Prostate gland (tissue), 2 donors: ENCODE measurements around the gene LEKR1. TPM values are rescaled to one million over a fixed set of nuclear protein-coding genes. Genes with fewer than 3 reads are reported as not detected.

Experiments
- DNase-seq: peaks from one replicate; pipeline ENCODE4 v3.0.0-alpha.2; 2019; ENCODE audit warnings: low spot score
- H3K27ac ChIP-seq, 2 donors: fragments of 200-600 bp; sonication (generic); 2 replicates each; pipeline ENCODE4 v1.5.1; 2017 to 2019
- H3K27me3 ChIP-seq: fragments of 200-600 bp; sonication (generic); replicated peaks from 2 replicates; pipeline ENCODE4 v1.5.1; 2019; ENCODE audit not compliant: insufficient read depth
- H3K36me3 ChIP-seq, 2 donors: fragments of 200-600 bp; sonication (generic); 1 replicate in 1 of 2; 2 replicates in 1 of 2; pipeline versions ENCODE4 v1.5.1 to v1.8.1; 2017 to 2019
- H3K4me1 ChIP-seq: fragments of 200-600 bp; sonication (generic); replicated peaks from 2 replicates; pipeline ENCODE4 v1.5.1; 2019
- H3K4me3 ChIP-seq, 2 donors: fragments of 200-600 bp; sonication (generic); 2 replicates each; pipeline ENCODE4 v1.5.1; 2017 to 2019
- H3K9me3 ChIP-seq: fragments of 200-600 bp; sonication (generic); 2 replicates; pipeline ENCODE4 v1.5.1; 2017
- POLR2A ChIP-seq: fragments of 450-650 bp; IDR thresholded peaks from one replicate; pipeline ENCODE4 v1.6.1; 2016; ENCODE audit warnings: antibody characterized with exemption, mild to moderate bottlenecking
- POLR2AphosphoS5 ChIP-seq: sonication (generic); formaldehyde crosslinking; IDR thresholded peaks from one replicate; pipeline ENCODE4 v1.6.1; 2017; ENCODE audit warnings: antibody characterized with exemption
- WGBS: methylation state at CpG from one replicate; pipeline ENCODE4 v1.1.5; 2018; 5-methylcytosine and 5-hydroxymethylcytosine counted together
- intact Hi-C: fragments of 100-400 bp; cut with DNase I; formaldehyde crosslinking; loops from one replicate; pipeline ENCODE4 v1.14.2; 2022
- total RNA-seq, 2 donors: library from RNA; depleted of rRNA; stranded (reverse); fragments of >200 nt; gene quantifications; one replicate each; pipeline ENCODE4 v1.1.0, GENCODE V29; 2016
- TF ChIP-seq, protein P1 (sequence below), 4 experiments: fragments of 200-600 bp in 2 of 4; fragments of 450-650 bp in 2 of 4; sonication (generic) in 2 of 4; IDR thresholded peaks; 1 replicate in 3 of 4; 2 replicates in 1 of 4; pipeline ENCODE4 v1.5.1; 2016 to 2019; ENCODE audit warnings: antibody characterized with exemption in 4 of 4, mild to moderate bottlenecking in 2 of 4, moderate library complexity in 2 of 4

The LEKR1 gene
- total RNA-seq, 2 donors from 2014 or later: 2.2 to 4.4 TPM

DNA sequence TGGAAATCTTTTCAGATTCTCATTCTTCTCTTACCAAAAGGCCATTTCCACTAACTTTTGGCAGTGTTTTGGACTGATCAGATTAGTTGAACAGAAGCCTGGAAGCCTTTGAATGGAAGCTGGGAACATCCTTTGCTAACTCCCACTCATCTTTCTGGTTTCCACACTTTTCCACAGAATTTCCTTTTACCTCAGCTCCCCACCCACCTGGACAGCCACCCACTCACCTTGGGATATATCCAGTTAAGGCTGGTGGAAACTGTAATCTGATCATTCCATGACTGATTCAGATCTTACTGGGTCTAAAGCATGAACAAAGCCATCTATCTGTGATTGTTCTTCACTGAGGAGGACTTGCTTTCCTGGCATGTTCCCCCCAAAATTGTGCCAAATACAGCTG, 214.3 kb downstream of the LEKR1 start:
- TF ChIP-seq, protein P1, sequence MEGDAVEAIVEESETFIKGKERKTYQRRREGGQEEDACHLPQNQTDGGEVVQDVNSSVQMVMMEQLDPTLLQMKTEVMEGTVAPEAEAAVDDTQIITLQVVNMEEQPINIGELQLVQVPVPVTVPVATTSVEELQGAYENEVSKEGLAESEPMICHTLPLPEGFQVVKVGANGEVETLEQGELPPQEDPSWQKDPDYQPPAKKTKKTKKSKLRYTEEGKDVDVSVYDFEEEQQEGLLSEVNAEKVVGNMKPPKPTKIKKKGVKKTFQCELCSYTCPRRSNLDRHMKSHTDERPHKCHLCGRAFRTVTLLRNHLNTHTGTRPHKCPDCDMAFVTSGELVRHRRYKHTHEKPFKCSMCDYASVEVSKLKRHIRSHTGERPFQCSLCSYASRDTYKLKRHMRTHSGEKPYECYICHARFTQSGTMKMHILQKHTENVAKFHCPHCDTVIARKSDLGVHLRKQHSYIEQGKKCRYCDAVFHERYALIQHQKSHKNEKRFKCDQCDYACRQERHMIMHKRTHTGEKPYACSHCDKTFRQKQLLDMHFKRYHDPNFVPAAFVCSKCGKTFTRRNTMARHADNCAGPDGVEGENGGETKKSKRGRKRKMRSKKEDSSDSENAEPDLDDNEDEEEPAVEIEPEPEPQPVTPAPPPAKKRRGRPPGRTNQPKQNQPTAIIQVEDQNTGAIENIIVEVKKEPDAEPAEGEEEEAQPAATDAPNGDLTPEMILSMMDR (IDR thresholded peaks at IDR 0.05): no peak
- TF ChIP-seq POLR2AphosphoS5 (no peak), POLR2A (no peak)
- Histone ChIP-seq H3K36me3 (no peaks in the 10 kb centered on the region), H3K27ac (no peak overlapping the region), H3K4me1 (no peaks in the 10 kb centered on the region), H3K4me3 (no peak overlapping the region), H3K9me3 (no peaks in the 10 kb centered on the region), H3K27me3 (no peaks in the 10 kb centered on the region)
- no peak for DNase-seq
- intact Hi-C loops: no loop called here

DNA sequence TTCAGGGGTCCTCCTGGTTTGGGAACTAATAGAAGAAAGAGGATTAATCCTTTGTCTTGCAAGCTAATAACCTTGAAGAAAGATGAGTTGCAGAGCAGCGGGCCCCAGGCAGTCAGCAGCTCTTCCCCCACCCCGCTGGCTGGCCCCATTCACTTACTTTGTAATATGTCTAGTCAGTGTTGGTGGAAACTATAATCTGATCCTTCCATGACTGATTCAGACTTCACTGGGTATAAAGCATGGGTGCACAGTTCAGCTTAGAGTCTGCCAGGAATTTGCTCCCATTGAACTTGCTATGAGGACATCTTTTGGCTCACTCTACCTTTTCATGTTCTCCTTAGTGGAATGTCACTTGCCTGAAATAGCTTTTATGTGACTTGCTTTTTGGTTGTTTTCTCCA, 216.1 kb downstream of the LEKR1 start:
- TF ChIP-seq POLR2A (no peak), POLR2AphosphoS5 (no peak)
- TF ChIP-seq, protein P1 (IDR thresholded peaks at IDR 0.05): no peak
- H3K9me3 ChIP-seq: no peaks in the 10 kb centered on the region
- no peaks in the 10 kb centered on the region for H3K36me3 ChIP-seq
- 100% methylated on average over 2 of the region's 2 CpGs for WGBS
- intact Hi-C loops: no loop called here
- no peaks in the 10 kb centered on the region for H3K27me3 ChIP-seq
- DNase-seq: no peak
- H3K27ac ChIP-seq: no peak overlapping the region
- no peak overlapping the region for H3K4me3 ChIP-seq
- H3K4me1 ChIP-seq: no peaks in the 10 kb centered on the region

DNA sequence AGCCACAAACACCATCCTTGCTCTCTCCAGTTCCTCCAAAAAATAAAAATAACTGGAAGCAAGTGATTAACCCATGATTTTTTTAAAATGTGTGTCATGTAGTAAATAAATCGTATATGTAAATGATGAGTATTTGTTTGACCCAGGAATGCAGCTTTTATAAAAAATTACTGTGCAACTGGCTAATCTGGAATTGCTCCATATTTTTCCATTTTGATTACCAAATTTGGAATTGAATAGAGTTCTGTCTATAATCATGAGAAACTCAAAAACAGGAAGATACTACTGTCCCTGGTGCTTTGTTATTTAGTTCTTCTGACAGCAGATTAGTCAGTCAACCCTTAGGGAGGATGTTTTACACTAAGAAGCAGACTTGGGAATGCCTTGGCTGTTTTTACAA, 217.6 kb downstream of the LEKR1 start:
- DNase-seq: no peak
- no peak for TF ChIP-seq POLR2A
- TF ChIP-seq, protein P1 (IDR thresholded peaks at IDR 0.05): no peak
- TF ChIP-seq POLR2AphosphoS5: no peak
- intact Hi-C loops: no loop called here
- Histone ChIP-seq H3K27me3 (no peaks in the 10 kb centered on the region), H3K27ac (no peak overlapping the region), H3K9me3 (no peaks in the 10 kb centered on the region), H3K36me3 (no peaks in the 10 kb centered on the region), H3K4me1 (no peaks in the 10 kb centered on the region), H3K4me3 (no peak overlapping the region)
- WGBS: 73% methylated on average over 1 of the region's 1 CpG

DNA sequence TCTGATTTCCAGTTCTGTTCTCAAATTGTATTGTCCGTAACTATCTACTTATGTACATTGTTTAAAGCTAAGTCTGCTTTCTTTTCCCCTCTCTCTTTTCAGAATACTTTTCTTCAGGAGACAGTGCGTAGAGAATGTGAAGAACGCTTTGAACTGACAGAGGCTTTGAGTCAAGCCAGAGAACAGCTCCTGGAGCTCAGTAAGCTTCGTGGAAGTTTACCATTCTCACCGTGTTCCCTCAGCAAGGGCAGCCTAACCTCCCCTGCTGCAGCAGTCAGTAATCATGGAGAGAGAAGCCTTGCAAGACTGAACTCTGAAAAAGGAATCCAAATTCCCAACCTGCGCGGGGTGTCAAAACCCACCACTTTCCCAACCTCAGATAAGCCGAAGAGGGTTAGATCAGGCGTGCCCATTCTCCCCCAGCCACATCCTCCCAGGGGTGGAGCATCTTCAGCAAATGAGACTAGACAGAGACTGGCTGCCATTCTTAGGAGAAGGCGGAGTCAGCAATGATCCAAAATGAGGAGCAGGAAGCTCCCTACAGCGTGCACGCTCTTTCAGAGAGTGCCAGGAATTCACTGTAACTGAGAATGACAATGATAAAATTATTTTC, 219.2 kb downstream of the LEKR1 start:
- Histone ChIP-seq H3K4me3 (no peak overlapping the region), H3K4me1 (no peaks in the 10 kb centered on the region), H3K9me3 (no peaks in the 10 kb centered on the region), H3K27ac (no peak overlapping the region), H3K27me3 (no peaks in the 10 kb centered on the region), H3K36me3 (no peaks in the 10 kb centered on the region)
- intact Hi-C loops: no loop called here
- no peak for DNase-seq
- 66% methylated on average over 12 of the region's 12 CpGs for WGBS
- no peak for TF ChIP-seq POLR2AphosphoS5
- TF ChIP-seq POLR2A: no peak
- TF ChIP-seq, protein P1 (IDR thresholded peaks at IDR 0.05): no peak

DNA sequence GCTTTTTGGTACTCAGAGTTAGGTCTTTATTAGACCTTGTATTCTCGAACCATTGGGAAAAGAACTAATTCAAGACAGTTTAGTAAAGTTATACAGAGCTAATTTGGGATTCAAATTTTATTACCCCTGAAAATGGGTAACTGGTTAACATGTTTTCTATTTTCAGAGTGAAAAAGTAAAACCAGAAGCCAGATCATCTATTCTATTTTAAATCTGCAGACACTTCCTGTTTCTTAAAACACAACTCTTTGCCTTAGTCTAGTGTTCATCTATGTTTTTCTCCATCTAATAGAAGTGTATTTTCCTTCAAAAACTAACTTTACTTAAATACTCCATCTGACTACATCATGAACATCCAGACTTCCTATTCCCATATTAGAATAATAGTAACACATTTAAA, 220.4 kb downstream of the LEKR1 start:
- H3K27ac ChIP-seq: no peak overlapping the region
- 96% methylated on average over 1 of the region's 1 CpG for WGBS
- intact Hi-C loops: no loop called here
- no peaks in the 10 kb centered on the region for H3K27me3 ChIP-seq
- TF ChIP-seq, protein P1 (IDR thresholded peaks at IDR 0.05): no peak
- H3K4me3 ChIP-seq: no peak overlapping the region
- no peaks in the 10 kb centered on the region for H3K36me3 ChIP-seq
- no peaks in the 10 kb centered on the region for H3K9me3 ChIP-seq
- DNase-seq: no peak
- no peaks in the 10 kb centered on the region for H3K4me1 ChIP-seq
